IMR-90 (cell line): ENCODE measurements around the gene IGFBP5. TPM values are rescaled to one million over a fixed set of nuclear protein-coding genes. Genes with fewer than 3 reads are reported as not detected.

Experiments used
- ATAC-seq: fragments of 200-7000 bp; cut with Tn5 transposase; 2 replicates; pipeline ENCODE4 v1.9.1; 2020; ENCODE audit warnings: low read depth, mild to moderate bottlenecking, moderate library complexity
- Bru-seq: library from RNA; stranded (reverse); fragments of 400-500 nt; gene quantifications from one replicate; lab custom pipeline; 2021; lab: Mats Ljungman, UMichigan
- BruChase-seq, 2 experiments: library from RNA; stranded (reverse); fragments of 400-500 nt; gene quantifications; one replicate each; lab custom pipeline; 2021; lab: Mats Ljungman, UMichigan
- BruUV-seq: library from RNA; stranded (reverse); fragments of 400-500 nt; replicated peaks from 2 replicates; lab custom pipeline; 2021; lab: Mats Ljungman, UMichigan
- CTCF ChIA-PET: fragments of 300-600 bp; formaldehyde crosslinking; extraction: SDS; loops from one replicate; lab custom pipeline; 2021; ENCODE audit warnings: antibody characterized with exemption; lab: Yijun Ruan, JAX
- POLR2A ChIA-PET: fragments of 300-600 bp; sonication (Branson Sonifier 250); formaldehyde crosslinking; loops from one replicate; lab custom pipeline; 2022; ENCODE audit warnings: antibody characterized with exemption; ENCODE audit not compliant: unreplicated experiment; lab: Charles Lee
- DNase-seq: peaks from one replicate; pipeline ENCODE4 v3.0.0; 2013
- H2AFZ ChIP-seq: replicated peaks from 2 replicates; pipeline ENCODE3; 2013; ENCODE audit warnings: low read length, mild to moderate bottlenecking; ENCODE audit not compliant: poor library complexity
- H2AK5ac ChIP-seq: 2 replicates; pipeline ENCODE4 v1.6.1; 2013; ENCODE audit warnings: low read depth, low read length, inconsistent platforms
- H2AK9ac ChIP-seq: replicated peaks from 2 replicates; pipeline ENCODE3; 2013; ENCODE audit warnings: mild to moderate bottlenecking, low read depth, low read length, moderate library complexity; ENCODE audit not compliant: poor library complexity
- H2BK120ac ChIP-seq: 2 replicates; pipeline ENCODE4 v1.6.1; 2013; ENCODE audit warnings: low read depth, low read length, inconsistent platforms
- H2BK15ac ChIP-seq: 3 replicates; pipeline ENCODE4 v1.6.1; 2013; ENCODE audit warnings: low read depth, low read length, inconsistent platforms
- H2BK20ac ChIP-seq: 2 replicates; pipeline ENCODE4 v1.6.1; 2013; ENCODE audit warnings: low read depth, mild to moderate bottlenecking, inconsistent platforms, low read length, moderate library complexity
- H2BK5ac ChIP-seq: 2 replicates; pipeline ENCODE4 v1.6.1; 2013; ENCODE audit warnings: mild to moderate bottlenecking, low read depth, low read length, inconsistent platforms; ENCODE audit not compliant: poor library complexity, severe bottlenecking
- H3K14ac ChIP-seq: replicated peaks from 2 replicates; pipeline ENCODE4 v1.6.1; 2013; ENCODE audit warnings: low read depth, low read length, inconsistent platforms
- H3K18ac ChIP-seq: 2 replicates; pipeline ENCODE4 v1.6.1; 2013; ENCODE audit warnings: low read depth, low read length, control low read depth
- H3K23ac ChIP-seq: 2 replicates; pipeline ENCODE4 v1.6.1; 2013; ENCODE audit warnings: low read depth, low read length, inconsistent platforms
- H3K27ac ChIP-seq: 2 replicates; pipeline ENCODE4 v1.5.1; 2013; ENCODE audit warnings: mild to moderate bottlenecking, control low read depth, low read length; ENCODE audit not compliant: insufficient read depth
- H3K27me3 ChIP-seq: 2 replicates; pipeline ENCODE4 v1.6.1; 2013; ENCODE audit warnings: low read length; ENCODE audit not compliant: control insufficient read depth, insufficient read depth
- H3K36me3 ChIP-seq: 2 replicates; pipeline ENCODE4 v1.6.1; 2013; ENCODE audit warnings: low read length, mixed read lengths; ENCODE audit not compliant: control insufficient read depth, insufficient read depth
- H3K4ac ChIP-seq: 2 replicates; pipeline ENCODE4 v1.6.1; 2013; ENCODE audit warnings: low read depth, low read length, inconsistent platforms
- H3K4me1 ChIP-seq: 2 replicates; pipeline ENCODE4 v1.6.1; 2013; ENCODE audit warnings: low read length, mixed read lengths; ENCODE audit not compliant: control insufficient read depth, insufficient read depth
- H3K4me2 ChIP-seq: 2 replicates; pipeline ENCODE4 v1.6.1; 2013; ENCODE audit warnings: low read depth, mild to moderate bottlenecking, control low read depth, low read length, moderate library complexity
- H3K4me3 ChIP-seq: 2 replicates; pipeline ENCODE4 v1.5.1; 2013; ENCODE audit warnings: low read depth, mild to moderate bottlenecking, control low read depth, low read length, moderate library complexity; ENCODE audit not compliant: insufficient read depth
- H3K56ac ChIP-seq: 2 replicates; pipeline ENCODE4 v1.6.1; 2013; ENCODE audit warnings: low read length, inconsistent platforms; ENCODE audit not compliant: insufficient read depth; ENCODE audit errors: extremely low read depth
- H3K79me1 ChIP-seq, 2 experiments: 2 replicates each; pipeline ENCODE4 v1.6.1; 2013; ENCODE audit warnings: low read length in 2 of 2, inconsistent platforms in 1 of 2, low read depth in 1 of 2
- H3K9ac ChIP-seq: 2 replicates; pipeline ENCODE4 v1.6.1; 2013; ENCODE audit warnings: low read depth, low read length, control low read depth
- H3K9me1 ChIP-seq: 2 replicates; pipeline ENCODE4 v1.6.1; 2013; ENCODE audit warnings: low read length, inconsistent platforms; ENCODE audit not compliant: insufficient read depth
- H3K9me3 ChIP-seq: 2 replicates; pipeline ENCODE4 v1.6.1; 2013; ENCODE audit warnings: low read length; ENCODE audit not compliant: control insufficient read depth, insufficient read depth
- H4K20me1 ChIP-seq: 2 replicates; pipeline ENCODE4 v1.6.1; 2013; ENCODE audit warnings: low read length, inconsistent platforms; ENCODE audit not compliant: insufficient read depth
- H4K5ac ChIP-seq: 2 replicates; pipeline ENCODE4 v1.6.1; 2013; ENCODE audit warnings: mild to moderate bottlenecking, low read depth, low read length, control low read depth
- H4K8ac ChIP-seq, 2 experiments: 2 replicates each; pipeline ENCODE4 v1.6.1; 2013; ENCODE audit warnings: low read depth in 2 of 2, low read length in 2 of 2, control low read depth in 1 of 2, inconsistent platforms in 1 of 2
- H4K91ac ChIP-seq: 2 replicates; pipeline ENCODE4 v1.6.1; 2013; ENCODE audit warnings: low read depth, low read length, inconsistent platforms; ENCODE audit not compliant: insufficient read depth
- BHLHE40 ChIP-seq: fragments of 150-350 bp; IDR thresholded peaks from 2 replicates; pipeline ENCODE4 v1.6.1; 2016; ENCODE audit warnings: mild to moderate bottlenecking, low read depth, low read length
- CEBPB ChIP-seq: IDR thresholded peaks from 2 replicates; pipeline ENCODE4 v1.6.1; 2012; ENCODE audit warnings: low read depth, low read length, improper control_type of control experiment
- CHD1 ChIP-seq: IDR thresholded peaks from 2 replicates; pipeline ENCODE4 v1.6.1; 2012; ENCODE audit warnings: low read depth, low read length, improper control_type of control experiment
- CTCF ChIP-seq: conservative IDR thresholded peaks from 2 replicates; pipeline ENCODE4 v1.5.1; 2012; ENCODE audit warnings: mild to moderate bottlenecking, low read depth, low read length, improper control_type of control experiment
- FOS ChIP-seq: fragments of 150-350 bp; IDR thresholded peaks from 2 replicates; pipeline ENCODE4 v1.6.1; 2016; ENCODE audit warnings: low read depth, low read length
- MAFK ChIP-seq: IDR thresholded peaks from 2 replicates; pipeline ENCODE4 v1.6.1; 2012; ENCODE audit warnings: low read depth, low read length, improper control_type of control experiment
- MAZ ChIP-seq: IDR thresholded peaks from 2 replicates; pipeline ENCODE4 v1.6.1; 2012; ENCODE audit warnings: low read depth, mild to moderate bottlenecking, low read length, improper control_type of control experiment, moderate library complexity, borderline replicate concordance
- MXI1 ChIP-seq: IDR thresholded peaks from 2 replicates; pipeline ENCODE4 v1.6.1; 2012; ENCODE audit warnings: low read depth, mild to moderate bottlenecking, low read length, moderate library complexity, borderline replicate concordance
- POLR2A ChIP-seq: IDR thresholded peaks from 2 replicates; pipeline ENCODE4 v1.6.1; 2012; ENCODE audit warnings: mild to moderate bottlenecking, low read depth, low read length
- RCOR1 ChIP-seq: IDR thresholded peaks from 2 replicates; pipeline ENCODE4 v1.6.1; 2012; ENCODE audit warnings: mild to moderate bottlenecking, low read length, improper control_type of control experiment; ENCODE audit not compliant: insufficient replicate concordance
- SMC3 ChIP-seq: fragments of 150-350 bp; IDR thresholded peaks from 2 replicates; pipeline ENCODE4 v1.6.1; 2016; ENCODE audit warnings: low read depth, mild to moderate bottlenecking, antibody characterized with exemption, low read length, moderate library complexity
- WGBS, 2 experiments: methylation state at CpG; one replicate each; pipeline versions ENCODE4 v1.1.5 to v1.1.7; 2013; ENCODE audit warnings: missing lambda C conversion rate in 2 of 2; ENCODE audit not compliant: insufficient read length in 1 of 2; ENCODE audit errors: extremely low coverage in 2 of 2; 5-methylcytosine and 5-hydroxymethylcytosine counted together
- dilution Hi-C: fragments of 300-500 bp; cut with HindIII; formaldehyde crosslinking; loops from one replicate; pipeline ENCODE4 v1.14.3; 2018; ENCODE audit warnings: low sequenced_read_pairs; ENCODE audit not compliant: unreplicated experiment
- in situ Hi-C: fragments of 300-500 bp; cut with MboI; formaldehyde crosslinking; loops from 3 replicates; pipeline ENCODE4 v1.14.3; 2019; ENCODE audit warnings: low sequenced_read_pairs, inconsistent platforms, mixed read lengths
- intact Hi-C: fragments of 100-400 bp; cut with micrococcal nuclease; formaldehyde crosslinking; loops from 2 replicates; pipeline ENCODE4 v1.10.0; 2022
- long read RNA-seq: library from polyadenylated mRNA; unstranded; transcript quantifications from one replicate; pipeline ENCODE4 v2.0.0, GENCODE V29; 2021; ENCODE audit not compliant: unreplicated experiment
- polyA plus RNA-seq, 3 experiments: library from polyadenylated mRNA; depleted of rRNA; stranded (reverse); fragments of >200 nt; gene quantifications; 2 replicates each; pipeline ENCODE4 v1.2.3, GENCODE V29; 2012; ENCODE audit warnings: low replicate concordance in 1 of 3
- total RNA-seq: library from RNA; depleted of rRNA; stranded (reverse); fragments of >200 nt; gene quantifications from 2 replicates; pipeline ENCODE4 v1.2.3, GENCODE V29; 2012; rRNA removed

The IGFBP5 gene
- 392 and 433 TPM in 2 replicates for total RNA-seq
- polyA plus RNA-seq (2012; rRNA removed): 1,339 and 1,767 TPM in 2 replicates
- polyA plus RNA-seq (2012; cell fraction: cytosol; rRNA removed): 847 and 1,056 TPM in 2 replicates
- 732 and 841 TPM in 2 replicates for polyA plus RNA-seq (2012; cell fraction: nucleus; rRNA removed; ENCODE audit: low replicate concordance)
- Bru-seq, nascent RNA: percentile 100 among the genes with signal in this experiment
- BruChase-seq, experiment 1, labeled RNA remaining after a 6-hour chase: percentile 100 among the genes with signal in this experiment
- percentile 100 among the genes with signal in this experiment for BruChase-seq, experiment 2, labeled RNA remaining after a 2-hour chase
- long read RNA-seq, full-length matches to known transcripts: 277 of 9,103 reads
- long read RNA-seq, partial matches to known transcripts: 182 of 9,103 reads
- long read RNA-seq, other reads (novel, unspliced or antisense): 8,644 of 9,103 reads

- H2BK5ac ChIP-seq: peak within 1 kb of the TSS; percentile 83
- H3K14ac ChIP-seq: peak within 1 kb of the TSS; percentile 94
- H3K4me2 ChIP-seq: peak within 1 kb of the TSS; percentile 39
- H2BK120ac ChIP-seq: peak within 1 kb of the TSS; percentile 97
- H4K20me1 ChIP-seq: peaks cover 48% of the 10 kb centered on the region
- H3K9ac ChIP-seq: peak within 1 kb of the TSS; percentile 98
- no TSS peak for BruUV-seq
- H2BK15ac ChIP-seq: peak within 1 kb of the TSS; percentile 88
- peak within 1 kb of the TSS; percentile 97 for H4K5ac ChIP-seq
- dilution Hi-C loops (loop anchor here (25.0 kb wide), 2 partner anchors 467 to 817 kb away; no protein-coding TSS in a partner anchor), intact Hi-C loops (loop anchor here (1.0 to 10.0 kb wide), 11 partner anchors 297 to 1062 kb away; no protein-coding TSS in a partner anchor), in situ Hi-C loops (loop anchor here (10.0 kb wide), 3 partner anchors 359 to 589 kb away; no protein-coding TSS in a partner anchor)
- POLR2A ChIA-PET: interaction anchor here (0.5 to 2.1 kb wide), 44 partner anchors 8 to 1293 kb away, joined by 3 to 16 read pairs (median 4); no protein-coding TSS in a partner anchor
- H3K56ac ChIP-seq: peak within 1 kb of the TSS; percentile 89
- DNase-seq (peak; percentile 94), ATAC-seq (peak; percentile 24)
- H4K91ac ChIP-seq: peak within 1 kb of the TSS; percentile 96
- H3K9me3 ChIP-seq: no peaks in the 10 kb centered on the region
- H3K4me1 ChIP-seq: peaks cover 23% of the 10 kb centered on the region
- peaks cover 5 to 45% of the 10 kb centered on the region in 2 experiments; a peak in 3 of 4 replicates for H3K79me1 ChIP-seq
- TF ChIP-seq CHD1: peak; percentile 66; the same call in 1 of the 2 replicates
- TF ChIP-seq MAFK: no peak
- no peak for TF ChIP-seq MXI1
- peak; percentile 26 for TF ChIP-seq SMC3
- no peak for TF ChIP-seq CEBPB
- no peak for TF ChIP-seq FOS
- peak; percentile 33 for TF ChIP-seq CTCF
- TF ChIP-seq RCOR1: no peak
- peak; percentile 99 for TF ChIP-seq POLR2A
- peak; percentile 82 for TF ChIP-seq MAZ
- TF ChIP-seq BHLHE40: peak; percentile 20; the same call in 1 of the 2 replicates
- peaks cover 33% of the 10 kb centered on the region for H3K36me3 ChIP-seq
- peak within 1 kb of the TSS; percentile 69 for H3K4me3 ChIP-seq
- peak within 1 kb of the TSS; percentile 86 for H2AFZ ChIP-seq
- peak within 1 kb of the TSS; percentile 82 for H3K23ac ChIP-seq
- 0% methylated on average over 1 of the region's 16 CpGs; no CpG with 5 or more reads in 1 of the 2 experiments for WGBS, 2 experiments
- peak within 1 kb of the TSS; percentile 94 for H3K27ac ChIP-seq
- peak within 1 kb of the TSS; percentile 98 for H3K18ac ChIP-seq
- peak within 1 kb of the TSS; percentile 99 for H2BK20ac ChIP-seq
- peak within 1 kb of the TSS; percentile 88 for H2AK9ac ChIP-seq
- H2AK5ac ChIP-seq: peak within 1 kb of the TSS; percentile 97
- peaks cover 6% of the 10 kb centered on the region; the same call in 1 of the 2 replicates for H3K9me1 ChIP-seq
- H4K8ac ChIP-seq: peak within 1 kb of the TSS; percentile 71 to 89
- CTCF ChIA-PET: interaction anchor here (0.6 to 1.8 kb wide), 9 partner anchors 79 to 935 kb away, joined by 3 to 5 read pairs (median 3); no protein-coding TSS in a partner anchor
- H3K4ac ChIP-seq: peak within 1 kb of the TSS; percentile 96
- no peaks in the 10 kb centered on the region for H3K27me3 ChIP-seq
These were observed at the start of gene IGFBP5 for GRCh38 chr2:216695401-216695821. TSS of gene IGFBP5 (minus strand) at chr2:216695549. CDS start at chr2:216694775, 774 bp downstream.
